SH-SY5Y (cell line): ENCODE measurements around the gene DDX54.

ENCODE experiments used
- GATA2 ChIP-seq: IDR thresholded peaks from 2 replicates; pipeline ENCODE4 v1.6.1; 2011; ENCODE audit warnings: mild to moderate bottlenecking, low read depth, low read length
- GATA3 ChIP-seq: IDR thresholded peaks from 2 replicates; pipeline ENCODE4 v1.6.1; 2011; ENCODE audit warnings: low read depth, mild to moderate bottlenecking, low read length, moderate library complexity

DDX54 gene

GRCh38 chr12:113109360-113109759 is 75.9 kb downstream of the DDX54 start:
- TF ChIP-seq GATA3 (no peak), GATA2 (no peak)

GRCh38 chr12:113108308-113108707 is 77.0 kb downstream of the DDX54 start:
- no peak for TF ChIP-seq GATA2
- no peak for TF ChIP-seq GATA3
